RWPE1 (cell line): ENCODE results near the gene ESPL1.

Experiments used
- CTCF ChIA-PET: fragments of 350-600 bp; sonication (Branson Sonifier 250); formaldehyde crosslinking; extraction: SDS; loops from one replicate; lab custom pipeline; 2021; lab: Yijun Ruan, JAX
- POLR2A ChIA-PET: fragments of 400-600 bp; formaldehyde crosslinking; extraction: SDS; loops from one replicate; lab custom pipeline; 2020; ENCODE audit warnings: antibody characterized with exemption; ENCODE audit not compliant: low non-redundant PET; lab: Yijun Ruan, JAX
- DNase-seq: peaks from one replicate; pipeline ENCODE4 v3.0.0; 2012; ENCODE audit warnings: low spot score
- H3K27ac ChIP-seq: fragments of 450-650 bp; 2 replicates; pipeline ENCODE4 v1.5.1; 2017
- TF ChIP-seq, protein P1 (sequence below): fragments of 450-650 bp; conservative IDR thresholded peaks from 2 replicates; pipeline ENCODE4 v1.5.1; 2017; ENCODE audit warnings: low read depth, mild to moderate bottlenecking

The ESPL1 gene

DNA sequence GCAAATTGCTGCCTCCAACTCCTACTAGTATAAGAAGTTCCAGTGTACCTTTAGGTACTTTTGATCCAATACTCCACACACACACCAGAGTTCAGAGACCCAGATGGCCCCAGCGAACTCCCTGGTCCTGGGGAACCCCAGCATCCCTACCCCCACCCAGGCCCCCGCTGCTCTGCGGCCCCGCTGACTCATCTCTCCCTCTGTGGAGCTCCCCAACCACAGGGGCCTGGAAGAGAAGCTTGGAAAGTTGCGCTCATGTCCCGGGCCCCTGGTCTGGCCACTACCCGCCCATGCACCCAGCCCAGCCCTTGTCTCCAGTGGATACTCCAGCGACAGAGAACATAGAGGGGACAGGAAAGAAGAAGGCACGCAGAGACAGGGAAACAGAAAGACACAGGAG lies 72.3 kb downstream of the ESPL1 start:
- POLR2A ChIA-PET, result no interaction called here
- DNase-seq, result no peak
- no peak overlapping the region for H3K27ac ChIP-seq
- CTCF ChIA-PET, result no interaction called here
- TF ChIP-seq, protein P1, sequence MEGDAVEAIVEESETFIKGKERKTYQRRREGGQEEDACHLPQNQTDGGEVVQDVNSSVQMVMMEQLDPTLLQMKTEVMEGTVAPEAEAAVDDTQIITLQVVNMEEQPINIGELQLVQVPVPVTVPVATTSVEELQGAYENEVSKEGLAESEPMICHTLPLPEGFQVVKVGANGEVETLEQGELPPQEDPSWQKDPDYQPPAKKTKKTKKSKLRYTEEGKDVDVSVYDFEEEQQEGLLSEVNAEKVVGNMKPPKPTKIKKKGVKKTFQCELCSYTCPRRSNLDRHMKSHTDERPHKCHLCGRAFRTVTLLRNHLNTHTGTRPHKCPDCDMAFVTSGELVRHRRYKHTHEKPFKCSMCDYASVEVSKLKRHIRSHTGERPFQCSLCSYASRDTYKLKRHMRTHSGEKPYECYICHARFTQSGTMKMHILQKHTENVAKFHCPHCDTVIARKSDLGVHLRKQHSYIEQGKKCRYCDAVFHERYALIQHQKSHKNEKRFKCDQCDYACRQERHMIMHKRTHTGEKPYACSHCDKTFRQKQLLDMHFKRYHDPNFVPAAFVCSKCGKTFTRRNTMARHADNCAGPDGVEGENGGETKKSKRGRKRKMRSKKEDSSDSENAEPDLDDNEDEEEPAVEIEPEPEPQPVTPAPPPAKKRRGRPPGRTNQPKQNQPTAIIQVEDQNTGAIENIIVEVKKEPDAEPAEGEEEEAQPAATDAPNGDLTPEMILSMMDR, result no peak
